Stimulated activated CD4-positive, alpha-beta T cell treated with anti-CD3 and anti-CD28 coated beads, Interleukin-4, amount 100 ng/mL, for 48 hours (primary cell): ENCODE results near the gene SDK2.
A peak's percentile ranks its signal among the peaks of the same experiment; 100 is the strongest.

Source experiments
- DNase-seq, 2 donors: peaks; one replicate each; pipeline ENCODE4 v3.0.0-alpha.2; 2020; ENCODE audit warnings: low read depth in 2 of 2

Gene SDK2

DNA sequence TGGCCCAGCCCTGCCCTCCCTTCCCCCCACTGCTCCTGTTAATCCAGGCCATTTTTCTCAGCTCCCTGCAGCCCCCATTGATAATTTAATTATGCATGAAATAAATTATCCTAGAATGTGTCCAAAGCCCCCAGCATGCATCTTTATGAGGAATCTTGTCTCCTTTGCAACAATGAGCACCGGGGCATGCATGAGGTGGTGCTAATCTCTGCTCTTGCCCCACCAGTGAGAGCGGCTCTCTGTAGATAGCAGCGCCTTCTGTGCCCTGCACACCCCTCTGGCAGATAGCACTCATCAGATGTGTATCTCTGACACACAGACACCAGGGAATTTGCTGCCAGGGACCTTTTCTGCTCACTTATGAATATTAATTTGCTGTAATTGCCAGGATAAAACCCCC is 192.2 kb downstream of the SDK2 start:
- DNase-seq, result no peak

GRCh38 chr17:73447319-73447718 is 196.9 kb downstream of the SDK2 start:
- DNase-seq, result no peak

DNA sequence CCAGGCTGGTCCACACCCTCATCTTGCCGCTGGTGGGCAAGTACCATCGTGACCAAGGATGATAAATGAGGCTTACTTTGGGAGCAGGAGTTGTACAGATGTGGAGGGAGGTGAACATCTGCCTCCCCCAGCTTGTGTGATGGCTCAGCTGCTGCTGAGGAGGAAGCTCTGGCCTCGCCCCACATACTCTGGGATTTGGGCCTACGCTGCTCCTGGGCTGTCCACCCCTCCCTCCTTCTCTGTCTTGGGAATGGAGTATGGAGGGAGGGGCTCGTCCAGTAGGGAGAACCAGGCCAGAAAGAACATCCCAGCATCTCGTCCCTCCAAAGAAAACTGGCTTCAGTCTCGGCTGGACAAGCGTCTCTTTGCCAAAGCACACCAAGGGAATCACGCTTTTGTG is 197.6 kb downstream of the SDK2 start:
- DNase-seq, result no peak

DNA sequence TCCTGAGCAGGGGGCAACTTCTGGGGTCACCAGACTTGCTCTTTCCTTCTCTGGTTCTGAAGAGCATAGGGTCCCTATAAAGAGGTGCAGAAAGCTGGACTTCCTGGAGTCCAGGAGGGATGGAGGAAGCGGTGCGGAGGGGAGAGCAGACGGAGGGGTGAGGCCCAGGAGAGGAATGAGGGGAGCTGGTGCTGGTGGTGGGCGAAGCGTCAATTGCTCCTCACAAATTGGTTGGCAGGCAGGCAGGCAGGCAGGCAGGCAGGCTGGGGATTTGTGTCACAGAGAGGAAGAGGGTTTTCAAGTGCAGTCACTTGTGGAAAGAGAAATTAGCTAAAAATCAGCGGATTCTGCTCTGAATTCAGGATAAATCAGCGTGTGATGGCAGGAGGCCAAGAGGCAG is 198.8 kb downstream of the SDK2 start:
- DNase-seq, result no peak

DNA sequence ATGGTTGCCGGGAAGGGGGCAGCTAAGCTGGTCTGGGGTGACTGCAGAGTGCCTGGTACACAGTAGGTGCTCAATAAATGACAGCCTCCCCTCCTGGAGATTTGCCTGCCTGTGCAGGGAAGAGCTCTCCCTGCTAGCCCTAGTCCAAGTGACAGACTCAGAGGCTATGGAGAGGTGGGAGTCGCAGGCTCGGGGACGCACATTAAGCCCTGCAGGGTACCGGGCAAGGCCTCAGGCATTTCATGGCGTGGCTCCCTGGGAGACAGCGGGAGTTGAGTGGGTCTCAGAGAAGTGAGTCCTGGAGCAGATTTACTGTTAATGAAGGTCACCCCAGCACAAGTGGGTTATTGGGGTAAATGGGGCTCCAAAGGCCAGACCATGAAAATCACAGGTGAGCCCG is 200.2 kb downstream of the SDK2 start:
- no peak for DNase-seq

GRCh38 chr17:73439597-73439996 is 204.6 kb downstream of the SDK2 start:
- no peak for DNase-seq

DNA sequence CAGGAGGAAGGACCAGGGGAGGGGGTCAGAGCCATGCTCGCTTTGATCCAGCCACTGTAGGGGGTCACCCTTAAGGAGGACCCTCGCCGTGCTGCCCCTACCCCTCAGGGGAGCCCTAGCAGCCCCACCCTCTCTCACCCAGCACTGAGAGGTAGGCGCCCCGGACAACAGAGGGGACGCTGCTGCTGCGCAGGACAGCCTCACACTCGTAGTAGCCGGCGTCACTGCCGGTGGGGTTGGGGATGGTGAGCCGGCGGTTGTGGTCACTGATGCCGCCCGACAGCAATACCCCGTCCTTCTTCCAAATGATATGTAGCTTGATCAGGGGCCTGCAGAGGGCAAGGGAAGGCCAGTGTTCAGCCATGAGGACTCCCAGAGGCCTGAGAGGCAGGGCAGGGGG is 206.4 kb downstream of the SDK2 start:
- no peak for DNase-seq

DNA sequence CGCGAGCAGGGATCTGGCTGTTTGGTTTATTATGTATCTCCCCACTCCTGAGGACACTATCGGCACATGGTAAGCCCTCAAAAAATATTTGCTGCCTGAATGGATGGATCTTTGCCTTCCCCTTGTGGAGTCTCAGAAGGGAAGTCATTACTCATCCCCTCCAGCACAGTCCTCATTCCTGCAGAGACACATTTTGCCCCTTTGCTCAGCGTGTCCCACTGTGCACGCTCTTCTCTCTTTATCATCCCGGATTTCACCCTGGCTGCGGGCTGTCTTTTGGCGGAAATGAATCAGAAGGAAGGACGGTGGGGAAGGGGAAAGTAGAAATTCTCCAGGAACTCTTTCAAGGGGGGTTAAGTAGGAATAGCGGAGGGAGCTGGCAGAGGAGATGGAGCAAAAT is 207.3 kb downstream of the SDK2 start:
- DNase-seq, result no peak

DNA sequence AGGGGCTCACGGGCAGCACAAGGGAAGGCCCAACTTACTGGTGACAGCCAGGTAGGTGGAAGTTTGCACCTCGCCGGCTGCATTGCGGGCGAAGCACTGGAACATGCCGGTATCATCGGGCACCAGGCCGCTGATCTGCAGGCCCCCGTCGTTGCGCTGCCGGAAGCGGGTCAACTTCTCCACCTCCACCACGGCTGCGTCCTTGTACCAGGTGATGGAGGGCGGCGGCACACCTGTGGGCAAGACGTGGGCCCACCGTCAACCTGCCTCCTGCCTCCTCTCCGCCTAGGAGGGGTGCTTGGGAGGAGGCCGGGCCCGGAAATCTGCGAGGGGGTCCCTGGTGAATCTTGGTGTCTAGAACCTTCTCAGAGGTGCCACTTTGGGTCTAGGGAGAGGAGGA is 208.8 kb downstream of the SDK2 start:
- no peak for DNase-seq

DNA sequence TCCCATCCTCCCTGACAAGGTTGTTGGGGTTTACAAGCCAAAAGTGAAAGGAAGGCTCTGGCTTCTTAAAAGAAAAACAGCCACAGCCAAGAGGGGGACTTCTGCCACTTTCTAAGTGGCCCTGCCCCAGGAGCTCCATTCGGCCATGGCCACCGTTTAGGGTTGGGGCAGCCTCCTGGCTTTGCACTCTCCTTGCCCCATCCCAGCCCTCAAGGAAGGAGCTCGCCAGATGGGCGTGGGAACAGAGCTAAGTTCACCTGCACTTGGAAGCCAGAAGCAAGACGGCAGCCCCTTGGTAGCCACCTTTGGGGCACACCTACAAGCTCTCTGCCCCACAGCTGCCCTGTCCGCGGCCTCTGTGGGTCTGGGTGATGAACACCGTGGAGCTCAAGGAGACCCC is 210.1 kb downstream of the SDK2 start:
- DNase-seq, result no peak

GRCh38 chr17:73433501-73433900 is 210.7 kb downstream of the SDK2 start:
- DNase-seq, result no peak

GRCh38 chr17:73432624-73433190 is 211.5 kb downstream of the SDK2 start:
- DNase-seq, result no peak

DNA sequence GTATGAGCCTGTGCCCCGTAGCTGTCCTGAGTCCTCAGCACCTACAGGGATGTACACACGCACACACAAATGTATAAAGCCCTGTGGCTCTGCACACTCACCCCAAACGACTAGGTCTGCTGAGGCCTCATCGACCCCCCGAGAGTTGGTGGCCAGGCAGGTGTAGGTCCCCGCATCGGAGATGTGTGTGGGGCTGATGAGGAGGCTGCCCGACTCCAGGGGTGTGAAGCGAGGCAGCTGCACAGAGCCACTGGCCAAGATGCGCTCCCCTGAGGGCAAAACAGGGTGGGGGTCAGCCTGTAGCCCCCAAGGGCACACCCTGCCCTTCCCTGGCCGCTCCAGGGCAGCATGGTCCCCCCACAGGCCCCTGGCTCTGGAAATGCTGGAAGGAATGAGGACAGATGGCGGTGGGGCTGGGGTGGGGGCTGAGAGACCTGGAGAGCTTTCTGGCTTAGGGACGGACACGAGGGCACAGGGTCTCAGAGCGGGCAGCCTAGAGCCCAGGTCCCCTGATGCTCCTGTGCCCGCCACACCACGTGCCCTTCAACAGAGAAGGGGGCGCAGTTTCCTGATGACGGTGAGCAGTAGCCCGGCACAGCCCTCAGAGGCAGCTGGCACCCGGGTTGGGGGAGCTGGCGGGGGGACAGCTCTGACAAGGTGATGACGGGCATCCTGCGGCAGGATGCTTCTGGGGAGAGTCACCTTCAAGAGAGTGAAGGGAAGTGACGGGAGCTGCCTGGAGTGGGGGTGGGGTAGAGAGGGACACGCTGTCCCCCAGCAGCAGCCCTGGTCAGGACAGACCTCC is 212.6 kb downstream of the SDK2 start:
- no peak for DNase-seq

- DNase-seq, result no peak
These were observed 213.4 kb downstream of the SDK2 start for GRCh38 chr17:73430848-73431247.

DNA sequence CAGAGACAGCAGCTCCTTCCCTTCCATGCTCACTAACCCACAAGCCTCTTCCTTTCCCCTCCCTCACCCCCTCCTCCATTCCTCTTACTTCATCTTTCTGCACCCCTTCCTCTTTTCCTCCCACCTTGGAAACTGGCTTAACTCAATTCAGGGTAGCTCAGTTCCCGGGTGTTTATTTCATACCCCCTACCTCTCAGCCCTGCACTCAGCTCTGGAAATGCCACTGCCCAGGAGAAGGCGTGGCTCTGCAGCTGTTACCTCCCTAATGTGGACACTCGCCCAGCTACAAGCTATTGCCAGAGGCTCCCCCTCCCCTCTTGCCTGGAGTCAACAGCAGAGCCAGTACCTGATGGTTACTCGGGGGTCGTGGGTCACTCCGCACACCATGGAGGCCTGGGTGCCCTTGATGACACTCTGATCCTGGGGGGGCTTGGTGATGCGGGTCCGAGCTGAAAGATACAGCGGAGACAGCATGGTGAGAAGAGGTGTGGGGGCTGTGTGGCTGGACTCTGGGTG is 214.0 kb downstream of the SDK2 start:
- DNase-seq, result no peak

GRCh38 chr17:73429440-73430164 is 214.6 kb downstream of the SDK2 start:
- DNase-seq, result peak; percentile 80 to 94

- no peak for DNase-seq
These were observed 217.0 kb downstream of the SDK2 start for GRCh38 chr17:73427198-73427597.

DNA sequence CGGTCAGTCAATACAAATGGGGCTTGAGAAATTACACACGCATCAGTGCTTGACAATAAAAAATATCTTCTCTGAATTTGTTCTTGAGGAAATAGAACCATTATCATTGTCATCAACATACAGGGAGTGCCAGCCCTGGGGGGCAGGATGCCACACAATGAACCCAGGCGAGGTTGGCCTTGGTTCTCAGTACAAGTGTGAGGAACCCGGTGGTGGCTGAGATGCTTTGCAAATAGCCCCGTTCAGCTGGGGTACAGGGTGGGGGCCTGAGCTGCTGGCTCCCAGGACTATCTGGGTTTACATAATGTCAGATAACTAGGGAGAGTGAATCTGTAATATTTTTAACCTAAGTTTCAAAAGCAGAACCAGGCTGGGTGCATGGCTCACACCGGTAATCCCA is 219.7 kb downstream of the SDK2 start:
- no peak for DNase-seq

DNA sequence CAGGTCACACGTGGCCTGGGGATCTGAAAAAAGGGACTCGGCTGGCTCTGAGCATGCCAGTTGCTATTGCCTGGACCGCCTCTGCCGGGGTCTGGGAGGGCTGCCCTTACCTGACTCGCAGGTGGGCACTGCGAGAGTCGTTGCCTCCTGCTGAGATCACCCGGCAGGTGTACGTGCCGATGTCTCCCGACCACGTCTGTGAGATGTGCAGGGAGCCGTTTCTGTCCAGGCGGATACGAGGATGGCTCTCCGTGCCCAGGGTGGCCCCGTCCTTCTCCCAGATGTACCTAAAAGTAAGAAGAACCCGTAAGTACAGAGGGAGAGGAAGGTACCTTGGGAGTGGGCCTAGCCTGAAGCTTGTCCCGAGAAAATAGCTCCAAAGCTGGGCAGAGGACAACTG is 220.4 kb downstream of the SDK2 start:
- no peak for DNase-seq

- no peak for DNase-seq
These were observed 221.0 kb downstream of the SDK2 start for GRCh38 chr17:73423159-73423715.

DNA sequence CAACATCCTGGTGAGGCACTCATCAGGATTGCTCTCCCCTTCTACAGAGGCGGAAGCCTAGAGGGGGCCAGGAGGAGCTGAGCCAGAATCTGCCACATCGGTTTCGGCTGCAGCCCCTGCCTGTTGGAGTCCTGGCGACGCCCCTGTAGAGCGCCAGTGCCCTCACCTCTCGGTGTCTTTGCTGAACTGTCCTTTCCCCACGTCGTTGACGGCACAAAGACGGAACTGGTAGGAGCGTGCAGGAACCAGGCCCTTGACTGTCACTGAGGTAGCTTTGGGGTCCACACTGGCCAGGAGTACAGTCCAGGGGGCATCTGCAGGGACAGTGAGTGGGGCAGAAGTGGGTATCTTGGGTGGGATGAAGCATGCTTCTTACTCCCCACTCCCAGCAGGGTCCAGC is 222.1 kb downstream of the SDK2 start:
- no peak for DNase-seq

DNA sequence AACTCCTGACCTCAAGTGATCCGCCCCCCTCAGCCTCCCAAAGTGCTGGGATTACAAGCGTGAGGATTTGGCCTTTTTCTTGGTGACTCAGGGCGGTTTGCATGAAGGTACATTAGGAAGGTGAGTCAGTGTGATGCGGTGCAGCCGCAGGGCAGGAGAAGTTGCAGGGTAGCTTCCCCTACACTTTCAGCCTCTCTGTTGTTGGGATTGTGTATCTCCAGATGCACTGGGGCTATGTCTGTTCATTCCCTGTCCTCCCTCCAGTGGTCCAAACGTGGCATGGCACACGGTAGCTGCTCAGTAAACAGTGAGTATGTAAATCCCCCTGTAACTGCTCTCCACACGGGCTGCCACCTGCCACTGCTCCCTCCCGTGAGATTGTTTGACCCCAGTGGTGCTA is 223.3 kb downstream of the SDK2 start:
- no peak for DNase-seq

- DNase-seq, result no peak
These were observed 224.4 kb downstream of the SDK2 start for GRCh38 chr17:73419881-73420280.
